ENCODE data around the gene RAB3A. TPM values are rescaled to one million over a fixed set of nuclear protein-coding genes. Genes with fewer than 3 reads are reported as not detected.
A peak's percentile ranks its signal among the peaks of the same experiment; 100 is the strongest.

RAB3A gene
- total RNA-seq, 4 donors from 2014 or later, result 0.69 to 3.8 (median 0.77) TPM; not detected in 1

DNA sequence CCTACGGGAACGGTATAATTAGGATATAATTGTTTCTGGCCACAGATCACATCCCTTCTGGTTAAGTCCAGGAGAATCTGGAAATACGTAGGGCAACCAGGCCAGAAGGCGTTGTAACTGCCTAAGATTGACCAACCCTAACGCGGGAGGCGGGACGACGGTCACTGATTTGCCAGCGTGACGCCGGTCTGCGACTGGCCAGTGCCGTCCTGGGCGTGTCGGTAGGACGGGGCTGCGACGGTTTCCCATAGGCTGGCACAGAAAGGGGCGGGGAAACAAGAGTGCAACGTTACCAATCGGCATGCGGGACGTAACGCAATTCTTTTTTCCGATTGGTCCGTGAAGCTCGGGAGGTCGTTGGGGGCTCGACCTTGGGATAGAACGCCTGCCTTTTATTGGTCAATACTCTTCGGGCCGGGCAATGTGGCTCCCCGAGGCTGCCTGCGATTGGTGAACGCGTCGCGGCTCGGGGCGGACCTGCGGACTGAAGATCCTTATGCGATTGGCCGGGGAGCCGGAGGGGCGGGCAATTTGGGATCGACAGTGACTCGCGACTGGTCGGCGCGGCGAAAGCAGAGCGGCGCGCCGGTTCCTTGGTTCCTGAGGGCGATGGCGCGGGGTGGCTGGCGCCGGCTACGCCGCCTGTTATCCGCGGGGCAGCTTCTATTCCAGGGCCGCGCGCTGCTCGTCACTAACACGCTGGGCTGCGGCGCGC, 11.0 kb downstream of the RAB3A start, which contains the start of gene MPV17L2:
MPV17L2 (plus strand) TSS at position 546 of the 715 bp plus-strand sequence; CDS start at position 610, 64 bp downstream.
- Histone ChIP-seq H3K9me3 (no peaks in the 10 kb centered on the region), H3K27me3 (no peaks in the 10 kb centered on the region), H3K4me3 (peak within 1 kb of the TSS; percentile 80 to 97), H3K4me1 (peaks cover 0 to 12% of the 10 kb centered on the region in 2 donors), H3K36me3 (no peaks in the 10 kb centered on the region), H3K27ac (peak within 1 kb of the TSS; percentile 97 to 99)
- DNase-seq, result peak; percentile 99 to 100
- TF ChIP-seq CTCF (IDR thresholded peaks at IDR 0.05), result peak in 1 of 4 experiments; percentile 39
- peak; percentile 87 to 91 for TF ChIP-seq POLR2A (IDR thresholded peaks at IDR 0.05)
- intact Hi-C loops (cut with DNase I; ENCODE audit: low total_unique reads), result no loop called here

- intact Hi-C loops (cut with DNase I; ENCODE audit: low total_unique reads), result no loop called here
- Histone ChIP-seq H3K4me1 (peaks cover 0 to 12% of the 10 kb centered on the region in 2 donors), H3K27ac (peak overlapping the region; percentile 97 to 99), H3K27me3 (no peaks in the 10 kb centered on the region), H3K9me3 (no peaks in the 10 kb centered on the region), H3K4me3 (peak overlapping the region; percentile 53 to 68), H3K36me3 (no peaks in the 10 kb centered on the region)
- DNase-seq, result no peak
- TF ChIP-seq CTCF (IDR thresholded peaks at IDR 0.05) (no peak), POLR2A (IDR thresholded peaks at IDR 0.05) (no peak)
These were observed 12.2 kb downstream of the RAB3A start for GRCh38 chr19:18191640-18192062.

DNA sequence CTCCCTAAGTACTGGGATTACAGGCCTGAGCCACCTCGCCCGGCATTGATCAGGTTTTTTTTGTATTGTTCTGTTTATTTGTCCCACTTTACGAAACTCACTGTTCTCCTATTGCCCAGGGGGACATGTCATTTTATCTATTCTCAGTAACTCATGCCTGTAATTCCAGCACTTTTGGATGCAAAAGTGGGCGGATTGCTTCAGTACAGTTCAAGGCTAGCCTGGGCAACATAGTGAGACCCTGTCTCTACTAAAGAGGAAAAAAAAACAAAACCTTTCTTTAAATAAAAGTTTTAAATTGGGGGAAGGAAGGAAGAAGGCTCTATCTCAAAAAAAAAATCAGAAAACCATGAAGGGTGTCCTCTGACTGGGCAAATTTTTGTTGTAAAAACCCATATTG, 13.6 kb downstream of the RAB3A start:
- Histone ChIP-seq H3K9me3 (no peaks in the 10 kb centered on the region), H3K4me3 (no peak overlapping the region), H3K4me1 (peaks cover 0 to 12% of the 10 kb centered on the region in 2 donors), H3K27me3 (no peaks in the 10 kb centered on the region), H3K36me3 (no peaks in the 10 kb centered on the region), H3K27ac (no peak overlapping the region)
- intact Hi-C loops (cut with DNase I; ENCODE audit: low total_unique reads), result no loop called here
- TF ChIP-seq POLR2A (IDR thresholded peaks at IDR 0.05), result no peak
- no peak for TF ChIP-seq CTCF (IDR thresholded peaks at IDR 0.05)
- no peak for DNase-seq

- H3K9me3 ChIP-seq, result no peaks in the 10 kb centered on the region
- DNase-seq, result no peak
- intact Hi-C loops (cut with DNase I; ENCODE audit: low total_unique reads), result no loop called here
- no peaks in the 10 kb centered on the region for H3K27me3 ChIP-seq
- no peak for TF ChIP-seq CTCF (IDR thresholded peaks at IDR 0.05)
- no peak overlapping the region for H3K27ac ChIP-seq
- no peaks in the 10 kb centered on the region for H3K4me1 ChIP-seq
- H3K36me3 ChIP-seq, result no peaks in the 10 kb centered on the region
- H3K4me3 ChIP-seq, result no peak overlapping the region
These were observed 18.3 kb downstream of the RAB3A start for GRCh38 chr19:18185538-18185937.

GRCh38 chr19:18183529-18183928, 20.3 kb downstream of the RAB3A start:
- Histone ChIP-seq H3K4me3 (no peak overlapping the region), H3K27ac (no peak overlapping the region), H3K36me3 (no peaks in the 10 kb centered on the region), H3K4me1 (no peaks in the 10 kb centered on the region), H3K9me3 (no peaks in the 10 kb centered on the region), H3K27me3 (no peaks in the 10 kb centered on the region)
- DNase-seq, result no peak
- intact Hi-C loops (cut with DNase I; ENCODE audit: low total_unique reads), result no loop called here
- TF ChIP-seq POLR2A (IDR thresholded peaks at IDR 0.05) (no peak), CTCF (IDR thresholded peaks at IDR 0.05) (no peak)
